Endothelial cell of umbilical vein (primary cell): ENCODE data around the gene VRK1. TPM values are rescaled to one million over a fixed set of nuclear protein-coding genes. Genes with fewer than 3 reads are reported as not detected.

Experiments
- BruUV-seq: library from RNA; stranded (reverse); fragments of 400-500 nt; replicated peaks from 2 replicates; lab custom pipeline; 2021; lab: Mats Ljungman, UMichigan
- CTCF ChIA-PET: fragments of 300-600, 350-600 bp; sonication (Branson Sonifier 250); formaldehyde crosslinking; loops from one replicate; lab custom pipeline; 2021; ENCODE audit warnings: antibody characterized with exemption, inconsistent platforms; lab: Charles Lee
- POLR2A ChIA-PET: fragments of 300-600, 350-600 bp; sonication (Branson Sonifier 250); formaldehyde crosslinking; loops from one replicate; lab custom pipeline; 2021; ENCODE audit warnings: antibody characterized with exemption, inconsistent platforms; lab: Charles Lee
- DNase-seq: peaks from one replicate; pipeline ENCODE4 v3.0.0-alpha.2; 2011; ENCODE audit warnings: low read depth, low spot score
- FAIRE-seq: peaks from 2 replicates; lab custom pipeline; 2011; peaks lifted over from hg19 to GRCh38; lab: Jason Lieb, UNC
- H2AFZ ChIP-seq: 2 replicates; pipeline ENCODE4 v1.6.0; 2012; ENCODE audit warnings: low read depth, low read length, control low read depth, inconsistent platforms
- H3K27ac ChIP-seq: 2 replicates; pipeline ENCODE4 v1.5.1; 2011; ENCODE audit warnings: low read depth, mild to moderate bottlenecking, control low read depth, low read length, moderate library complexity; ENCODE audit not compliant: insufficient read depth
- H3K27me3 ChIP-seq, 2 experiments: 2 replicates each; pipeline versions ENCODE4 v1.6.0 to v1.6.1; 2011; ENCODE audit warnings: low read length in 2 of 2, mixed read lengths in 1 of 2; ENCODE audit not compliant: control insufficient read depth in 2 of 2, insufficient read depth in 2 of 2
- H3K36me3 ChIP-seq, 2 experiments: 2 replicates in 1 of 2; 3 replicates in 1 of 2; pipeline ENCODE4 v1.5.1; 2011; ENCODE audit warnings: low read length in 2 of 2, mild to moderate bottlenecking in 1 of 2, moderate library complexity in 1 of 2; ENCODE audit not compliant: control insufficient read depth in 2 of 2, insufficient read depth in 2 of 2; ENCODE audit errors: extremely low read depth in 1 of 2
- H3K4me1 ChIP-seq: 3 replicates; pipeline ENCODE4 v1.5.1; 2011; ENCODE audit warnings: mild to moderate bottlenecking, low read length; ENCODE audit not compliant: control insufficient read depth, insufficient read depth; ENCODE audit errors: extremely low read depth
- H3K4me2 ChIP-seq: 2 replicates; pipeline ENCODE4 v1.6.1; 2011; ENCODE audit warnings: low read length, control low read depth, mixed read lengths; ENCODE audit not compliant: insufficient read depth
- H3K4me3 ChIP-seq, 3 experiments: fragments of 200-600 bp in 1 of 3; sonication (generic), shearing (Covaris generic) in 1 of 3; replicated peaks in 1 of 3; 2 replicates each; pipeline ENCODE4 v1.5.1; 2011 to 2016; ENCODE audit warnings: control low read depth in 3 of 3, low read length in 3 of 3, mild to moderate bottlenecking in 2 of 3, inconsistent platforms in 1 of 3, low read depth in 1 of 3, moderate library complexity in 1 of 3; ENCODE audit not compliant: insufficient read depth in 1 of 3
- H3K79me2 ChIP-seq: 2 replicates; pipeline ENCODE4 v1.6.0; 2012; ENCODE audit warnings: low read length, inconsistent platforms; ENCODE audit not compliant: control insufficient read depth, insufficient read depth
- H3K9ac ChIP-seq: replicated peaks from 2 replicates; pipeline ENCODE3; 2011; ENCODE audit warnings: low read length, control low read depth; ENCODE audit not compliant: insufficient read depth; ENCODE audit errors: extremely low read depth
- H3K9me1 ChIP-seq: replicated peaks from 3 replicates; pipeline ENCODE4 v1.6.0; 2011; ENCODE audit warnings: mild to moderate bottlenecking, low read length; ENCODE audit not compliant: control insufficient read depth, insufficient read depth; ENCODE audit errors: extremely low read depth
- H3K9me3 ChIP-seq: replicated peaks from 2 replicates; pipeline ENCODE4 v1.5.1; 2012; ENCODE audit warnings: low read length, inconsistent platforms; ENCODE audit not compliant: control insufficient read depth, insufficient read depth
- H4K20me1 ChIP-seq: replicated peaks from 2 replicates; pipeline ENCODE3; 2011; ENCODE audit warnings: mild to moderate bottlenecking, low read length; ENCODE audit not compliant: control insufficient read depth, insufficient read depth; ENCODE audit errors: extremely low read depth
- CTCF ChIP-seq, 2 donors: IDR thresholded peaks; 1 replicate in 1 of 2; 2 replicates in 1 of 2; pipeline ENCODE4 v1.5.1; 2011; ENCODE audit warnings: low read length in 2 of 2, mild to moderate bottlenecking in 2 of 2, moderate library complexity in 2 of 2, control low read depth in 1 of 2, inconsistent platforms in 1 of 2, low read depth in 1 of 2; ENCODE audit not compliant: insufficient read depth in 1 of 2; ENCODE audit errors: extremely low read depth in 1 of 2
- FOS ChIP-seq: IDR thresholded peaks from 2 replicates; pipeline ENCODE4 v1.6.1; 2011; ENCODE audit warnings: mild to moderate bottlenecking, low read length, moderate library complexity, borderline replicate concordance; ENCODE audit not compliant: insufficient read depth
- GATA2 ChIP-seq: IDR thresholded peaks from 2 replicates; pipeline ENCODE4 v1.7.0; 2011; ENCODE audit warnings: low read depth, mild to moderate bottlenecking, moderate library complexity, mixed read lengths, low read length; ENCODE audit not compliant: insufficient read length, insufficient read depth
- JUN ChIP-seq: IDR thresholded peaks from 2 replicates; pipeline ENCODE4 v1.6.1; 2011; ENCODE audit warnings: borderline replicate concordance, low read depth; ENCODE audit not compliant: insufficient read length, insufficient read depth
- MAX ChIP-seq: IDR thresholded peaks from 2 replicates; pipeline ENCODE4 v1.6.1; 2011; ENCODE audit not compliant: insufficient read depth, insufficient read length
- MYC ChIP-seq: IDR thresholded peaks from one replicate; pipeline ENCODE4 v1.6.1; 2011; ENCODE audit warnings: mild to moderate bottlenecking, low read depth, low read length
- POLR2AphosphoS5 ChIP-seq: IDR thresholded peaks from 2 replicates; pipeline ENCODE4 v1.6.1; 2012; ENCODE audit warnings: low read depth, mild to moderate bottlenecking, control low read depth, low read length, moderate library complexity; ENCODE audit not compliant: insufficient read depth
- dilution Hi-C: fragments of 300-500 bp; cut with MboI; formaldehyde crosslinking; loops from one replicate; pipeline ENCODE4 v1.15.0; 2019; ENCODE audit warnings: low sequenced_read_pairs; ENCODE audit not compliant: extremely low pct_ligation_motif_present
- intact Hi-C: fragments of 100-400 bp; cut with micrococcal nuclease; formaldehyde crosslinking; loops from one replicate; pipeline ENCODE4 v1.10.0; 2022
- polyA plus RNA-seq, 4 experiments: library from polyadenylated mRNA; depleted of rRNA in 3 of 4; stranded (reverse) in 3 of 4; unstranded in 1 of 4; fragments of >200 nt; gene quantifications; 2 replicates each; pipeline versions ENCODE4 v1.2.1 to v1.2.3, GENCODE V29; 2011 to 2012; ENCODE audit warnings: missing spikeins in 1 of 4
- total RNA-seq: library from RNA; stranded (reverse); gene quantifications from 2 replicates; pipeline ENCODE4 v1.2.3, GENCODE V29; 2021

VRK1 gene
- total and polyA plus RNA-seq, 2 donors (not counting 3 experiments of a cell fraction or from before 2014, with no cell fraction given): 7.1 to 31.7 TPM

GRCh38 chr14:96790706-96791105, 6.5 kb upstream of the VRK1 start:
- BruUV-seq: no TSS peak
- H3K27me3 ChIP-seq: peaks cover 0 to 2% of the 10 kb centered on the region in 2 experiments
- no peaks in the 10 kb centered on the region for H3K9me1 ChIP-seq
- ChIA-PET CTCF (no interaction called here), POLR2A (no interaction called here)
- no peak overlapping the region for H3K27ac ChIP-seq
- H3K9ac ChIP-seq: no peak overlapping the region
- dilution Hi-C loops: no loop called here
- intact Hi-C loops: no loop called here
- no peaks in the 10 kb centered on the region for H4K20me1 ChIP-seq
- H3K4me3 ChIP-seq: no peak overlapping the region
- no peaks in the 10 kb centered on the region for H3K4me1 ChIP-seq
- H3K4me2 ChIP-seq: no peak overlapping the region
- no peaks in the 10 kb centered on the region for H3K79me2 ChIP-seq
- H3K9me3 ChIP-seq: no peaks in the 10 kb centered on the region
- no peak for FAIRE-seq
- TF ChIP-seq POLR2AphosphoS5 (no peak), GATA2 (no peak), CTCF (IDR thresholded peaks at IDR 0.05; ENCODE audit: extremely low read depth in 1 of 2, insufficient read depth in 1 of 2, low read depth in 1 of 2, low read length in 2 of 2) (no peak), FOS (no peak)
- no peak overlapping the region for H2AFZ ChIP-seq
- no peak for DNase-seq
- H3K36me3 ChIP-seq: no peaks in the 10 kb centered on the region

- BruUV-seq: no TSS peak
- ChIA-PET POLR2A (no interaction called here), CTCF (interaction anchor here (0.9 to 1.0 kb wide), 2 partner anchors 50 to 61 kb away, joined by 3 read pairs; no protein-coding TSS in a partner anchor)
- Histone ChIP-seq H4K20me1 (no peaks in the 10 kb centered on the region), H3K4me2 (no peak overlapping the region), H3K9me3 (no peaks in the 10 kb centered on the region), H3K4me1 (no peaks in the 10 kb centered on the region), H3K9me1 (no peaks in the 10 kb centered on the region), H3K9ac (no peak overlapping the region), H3K27me3 (peaks cover 0 to 2% of the 10 kb centered on the region in 2 experiments), H3K27ac (no peak overlapping the region), H2AFZ (no peak overlapping the region), H3K4me3 (no peak overlapping the region), H3K36me3 (no peaks in the 10 kb centered on the region), H3K79me2 (no peaks in the 10 kb centered on the region)
- intact Hi-C loops (no loop called here), dilution Hi-C loops (no loop called here)
- TF ChIP-seq MYC (no peak), MAX (no peak), CTCF (IDR thresholded peaks at IDR 0.05; ENCODE audit: extremely low read depth in 1 of 2, insufficient read depth in 1 of 2, low read depth in 1 of 2, low read length in 2 of 2) (no peak), GATA2 (no peak), JUN (no peak)
- FAIRE-seq (no peak), DNase-seq (no peak)
Measured at GRCh38 chr14:96792003-96792402, 5.2 kb upstream of the VRK1 start.
